CD4-positive, alpha-beta T cell treated with Interleukin-10 for 1 hour (primary cell): ENCODE results near the gene BRI3BP.

ENCODE experiments used
- DNase-seq: peaks from one replicate; pipeline ENCODE4 v3.0.0-alpha.2; 2020

Gene BRI3BP

GRCh38 chr12:124993626-124994436 is at the start of gene BRI3BP:
TSS of gene BRI3BP (plus strand) at chr12:124993645. CDS start at chr12:124993791, 146 bp downstream.
- peak; percentile 19 for DNase-seq

GRCh38 chr12:124946447-124946793 is 47.0 kb upstream of the BRI3BP start:
- DNase-seq: no peak

GRCh38 chr12:124947013-124947412 is 46.4 kb upstream of the BRI3BP start:
- no peak for DNase-seq

GRCh38 chr12:124947561-124948398 is 45.7 kb upstream of the BRI3BP start:
- no peak for DNase-seq

GRCh38 chr12:124949066-124949465 is 44.4 kb upstream of the BRI3BP start:
- DNase-seq: no peak

GRCh38 chr12:124949779-124950728 is 43.4 kb upstream of the BRI3BP start:
- no peak for DNase-seq

GRCh38 chr12:124952295-124952694 is 41.1 kb upstream of the BRI3BP start:
- DNase-seq: no peak

GRCh38 chr12:124952801-124953200 is 40.6 kb upstream of the BRI3BP start:
- DNase-seq: no peak

- DNase-seq: no peak
These were observed 39.6 kb upstream of the BRI3BP start for GRCh38 chr12:124953689-124954405.

GRCh38 chr12:124954771-124955170 is 38.7 kb upstream of the BRI3BP start:
- no peak for DNase-seq

GRCh38 chr12:124956571-124956970 is 36.9 kb upstream of the BRI3BP start:
- DNase-seq: no peak

- no peak for DNase-seq
These were observed 32.4 kb upstream of the BRI3BP start for GRCh38 chr12:124961055-124961454.

GRCh38 chr12:124963211-124963610 is 30.2 kb upstream of the BRI3BP start:
- no peak for DNase-seq

- no peak for DNase-seq
These were observed 29.2 kb upstream of the BRI3BP start for GRCh38 chr12:124964251-124964650.

GRCh38 chr12:124964836-124965462 is 28.5 kb upstream of the BRI3BP start:
- DNase-seq: no peak

GRCh38 chr12:124967016-124967739 is 26.3 kb upstream of the BRI3BP start:
- DNase-seq: no peak

- DNase-seq: no peak
These were observed 24.8 kb upstream of the BRI3BP start for GRCh38 chr12:124968656-124969055.

- DNase-seq: no peak
These were observed 22.6 kb upstream of the BRI3BP start for GRCh38 chr12:124970647-124971402.

GRCh38 chr12:124971603-124972002 is 21.8 kb upstream of the BRI3BP start:
- no peak for DNase-seq

GRCh38 chr12:124972211-124972610 is 21.2 kb upstream of the BRI3BP start:
- DNase-seq: no peak
